ENCODE results near the gene PRICKLE4.

- TF ChIP-seq POLR2A (IDR thresholded peaks at IDR 0.05): no peak
- no peak for TF ChIP-seq CTCF (IDR thresholded peaks at IDR 0.05)
Observed at GRCh38 chr6:41791305-41791704, 10.7 kb downstream of the PRICKLE4 start.
